ENCODE measurements around the gene DNAJC17.

DNAJC17 gene

DNA sequence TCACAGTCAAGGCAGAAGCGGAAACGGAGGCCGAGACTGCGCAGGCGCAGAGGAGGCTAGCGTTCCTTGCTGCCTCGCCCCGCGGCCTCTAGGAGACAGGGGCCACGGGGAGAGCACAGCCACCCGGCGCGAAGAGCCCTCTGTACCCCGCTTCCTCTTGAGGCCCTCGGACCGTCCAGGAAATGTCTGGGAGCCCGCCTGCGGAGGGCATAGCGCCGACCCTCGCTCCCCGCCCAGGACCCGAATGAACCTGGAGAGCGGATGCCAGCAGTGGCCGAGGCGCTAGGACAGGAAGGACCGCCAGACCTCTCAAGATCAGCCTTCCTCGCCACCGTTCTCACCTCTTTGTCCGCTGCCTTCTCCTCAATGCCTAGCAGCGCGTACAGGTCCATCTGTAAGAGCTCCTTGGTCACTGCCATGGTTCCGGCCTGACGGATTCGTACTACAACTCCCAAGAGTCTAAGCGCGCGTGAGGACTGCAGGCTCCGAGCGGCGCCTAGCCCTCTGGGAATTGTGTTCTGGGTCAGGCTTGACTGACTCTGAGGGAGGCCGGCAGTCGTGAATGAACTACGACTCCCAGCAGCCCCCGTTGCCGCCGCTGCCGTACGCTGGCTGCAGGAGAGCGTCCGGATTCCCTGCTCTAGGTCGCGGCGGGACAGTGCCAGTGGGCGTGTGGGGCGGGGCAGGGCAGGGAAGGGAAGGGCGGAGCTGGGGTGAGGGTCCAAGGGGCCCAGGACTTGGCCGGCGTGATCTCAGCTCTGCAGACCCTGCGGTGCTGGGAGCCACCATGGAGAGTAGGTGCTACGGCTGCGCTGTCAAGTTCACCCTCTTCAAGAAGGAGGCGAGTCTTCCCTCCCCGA lies at the start of gene DNAJC17, which contains the start of gene ZFYVE19:
DNAJC17 (minus strand) TSS at position 446 of the 860 bp plus-strand sequence; CDS start at position 419, 27 bp downstream.
ZFYVE19 (plus strand) TSS at position 62 of the 860 bp plus-strand sequence; CDS start at position 563, 501 bp downstream.
- peak; percentile 90 for DNase-seq (ENCODE audit: low read depth)

GRCh38 chr15:40856746-40857145 lies 49.5 kb upstream of the DNAJC17 start:
- DNase-seq (ENCODE audit: low read depth) = no peak

DNA sequence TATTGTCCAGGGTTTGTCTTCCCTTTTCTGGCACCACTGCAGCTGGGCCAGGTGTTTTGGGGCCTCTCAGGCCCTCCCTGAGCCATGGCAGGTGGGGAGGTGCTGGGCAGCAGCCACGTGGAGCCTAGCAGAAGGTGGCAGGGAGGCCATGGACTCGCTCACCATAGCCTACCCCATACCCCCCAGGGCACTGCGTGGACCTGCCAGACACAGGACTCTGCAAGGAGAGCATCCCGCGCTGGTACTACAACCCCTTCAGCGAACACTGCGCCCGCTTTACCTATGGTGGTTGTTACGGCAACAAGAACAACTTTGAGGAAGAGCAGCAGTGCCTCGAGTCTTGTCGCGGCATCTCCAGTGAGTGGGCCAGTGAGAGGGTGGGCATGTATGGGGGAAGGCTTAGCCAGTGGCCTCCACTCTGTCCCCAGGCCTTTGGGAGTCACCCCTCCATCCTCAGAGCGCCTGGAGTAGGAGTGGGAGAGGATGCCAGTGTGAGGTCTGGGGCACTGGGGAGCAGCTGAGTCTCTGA lies 48.5 kb upstream of the DNAJC17 start:
- DNase-seq (ENCODE audit: low read depth) = no peak

GRCh38 chr15:40854161-40854560 lies 46.9 kb upstream of the DNAJC17 start:
- DNase-seq (ENCODE audit: low read depth) = no peak

DNA sequence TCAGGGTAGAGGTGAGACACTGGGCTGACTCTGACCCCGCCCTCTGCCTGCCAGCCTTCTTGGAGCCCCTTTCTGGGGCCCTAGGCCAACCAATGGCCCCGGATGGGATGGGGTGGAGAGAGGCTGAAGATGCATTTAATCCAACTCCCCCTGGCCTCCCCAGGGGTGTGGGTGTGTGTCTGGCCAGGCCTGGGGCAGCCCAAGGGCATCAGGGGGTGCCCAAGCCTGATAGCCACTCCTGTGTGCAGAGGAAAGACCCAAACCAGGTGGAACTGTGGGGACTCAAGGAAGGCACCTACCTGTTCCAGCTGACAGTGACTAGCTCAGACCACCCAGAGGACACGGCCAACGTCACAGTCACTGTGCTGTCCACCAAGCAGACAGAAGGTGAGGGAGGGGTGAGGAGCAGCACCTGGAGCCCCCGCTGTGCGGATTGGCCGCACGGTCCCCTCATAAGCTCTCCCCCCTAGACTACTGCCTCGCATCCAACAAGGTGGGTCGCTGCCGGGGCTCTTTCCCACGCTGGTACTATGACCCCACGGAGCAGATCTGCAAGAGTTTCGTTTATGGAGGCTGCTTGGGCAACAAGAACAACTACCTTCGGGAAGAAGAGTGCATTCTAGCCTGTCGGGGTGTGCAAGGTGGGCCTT lies 46.1 kb upstream of the DNAJC17 start:
- DNase-seq (ENCODE audit: low read depth) = no peak

- DNase-seq (ENCODE audit: low read depth) = no peak
Observed at GRCh38 chr15:40852529-40852928, 45.3 kb upstream of the DNAJC17 start.

DNA sequence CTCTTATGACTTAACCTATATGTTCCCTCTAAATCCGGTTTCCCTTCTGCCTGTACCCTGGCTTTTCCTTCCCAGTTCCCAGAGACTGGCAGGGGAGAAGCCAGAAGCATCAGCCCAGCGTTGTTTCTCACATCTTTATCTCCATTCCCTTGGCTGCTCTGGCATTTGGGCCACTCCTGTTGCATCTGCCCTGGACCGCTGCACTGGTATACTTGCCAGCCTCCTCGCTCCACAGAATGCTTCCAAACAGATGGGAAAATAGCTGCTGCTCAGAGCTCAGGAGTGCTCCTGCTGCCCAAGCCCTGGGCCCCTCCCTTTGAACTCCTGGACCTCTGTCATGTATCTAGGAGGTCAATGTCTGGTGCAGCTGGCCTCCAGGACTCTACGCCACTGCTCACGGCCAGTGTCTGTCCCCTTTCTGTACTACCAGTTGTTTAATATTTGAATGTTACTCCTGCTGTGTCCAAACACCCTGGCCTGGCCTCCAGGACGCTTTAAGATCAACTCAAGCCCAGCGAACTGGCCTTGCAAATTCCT lies 43.4 kb upstream of the DNAJC17 start:
- no peak for DNase-seq (ENCODE audit: low read depth)

GRCh38 chr15:40847223-40847961 lies 40.1 kb upstream of the DNAJC17 start:
- DNase-seq (ENCODE audit: low read depth) = no peak

- no peak for DNase-seq (ENCODE audit: low read depth)
Observed at GRCh38 chr15:40846841-40847222, 39.6 kb upstream of the DNAJC17 start.

GRCh38 chr15:40845511-40846284 lies 38.4 kb upstream of the DNAJC17 start:
- DNase-seq (ENCODE audit: low read depth) = no peak

DNA sequence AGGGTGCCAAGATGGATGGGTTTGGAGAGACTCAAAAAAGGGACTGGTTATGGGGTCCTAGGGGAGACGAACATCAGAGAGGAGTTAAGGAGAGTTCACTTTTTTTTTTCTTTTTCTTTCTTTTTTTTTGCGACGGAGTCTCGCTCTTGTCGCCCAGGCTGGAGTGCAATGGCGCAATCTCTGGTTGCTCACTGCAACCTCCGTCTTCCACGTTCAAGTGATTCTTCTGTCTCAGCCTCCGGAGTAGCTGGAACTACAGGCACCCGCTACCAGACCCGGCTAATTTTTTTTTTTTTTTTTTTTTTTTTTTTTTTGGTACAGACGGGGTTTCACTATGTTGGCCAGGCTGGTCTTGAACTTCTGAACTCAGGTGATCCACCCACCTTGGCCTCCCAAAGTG lies 37.8 kb upstream of the DNAJC17 start:
- no peak for DNase-seq (ENCODE audit: low read depth)

DNA sequence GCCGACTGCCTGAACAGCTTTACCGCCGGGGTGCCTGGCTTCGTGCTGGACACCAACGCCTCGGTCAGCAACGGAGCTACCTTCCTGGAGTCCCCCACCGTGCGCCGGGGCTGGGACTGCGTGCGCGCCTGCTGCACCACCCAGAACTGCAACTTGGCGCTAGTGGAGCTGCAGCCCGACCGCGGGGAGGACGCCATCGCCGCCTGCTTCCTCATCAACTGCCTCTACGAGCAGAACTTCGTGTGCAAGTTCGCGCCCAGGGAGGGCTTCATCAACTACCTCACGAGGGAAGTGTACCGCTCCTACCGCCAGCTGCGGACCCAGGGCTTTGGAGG lies 37.4 kb upstream of the DNAJC17 start:
- DNase-seq (ENCODE audit: low read depth) = no peak

GRCh38 chr15:40843885-40844695 lies 36.8 kb upstream of the DNAJC17 start, which contains the start of gene SPINT1:
SPINT1 (plus strand) TSS chr15:40844048; CDS start chr15:40844555, 507 bp downstream.
- DNase-seq (ENCODE audit: low read depth) = no peak

DNA sequence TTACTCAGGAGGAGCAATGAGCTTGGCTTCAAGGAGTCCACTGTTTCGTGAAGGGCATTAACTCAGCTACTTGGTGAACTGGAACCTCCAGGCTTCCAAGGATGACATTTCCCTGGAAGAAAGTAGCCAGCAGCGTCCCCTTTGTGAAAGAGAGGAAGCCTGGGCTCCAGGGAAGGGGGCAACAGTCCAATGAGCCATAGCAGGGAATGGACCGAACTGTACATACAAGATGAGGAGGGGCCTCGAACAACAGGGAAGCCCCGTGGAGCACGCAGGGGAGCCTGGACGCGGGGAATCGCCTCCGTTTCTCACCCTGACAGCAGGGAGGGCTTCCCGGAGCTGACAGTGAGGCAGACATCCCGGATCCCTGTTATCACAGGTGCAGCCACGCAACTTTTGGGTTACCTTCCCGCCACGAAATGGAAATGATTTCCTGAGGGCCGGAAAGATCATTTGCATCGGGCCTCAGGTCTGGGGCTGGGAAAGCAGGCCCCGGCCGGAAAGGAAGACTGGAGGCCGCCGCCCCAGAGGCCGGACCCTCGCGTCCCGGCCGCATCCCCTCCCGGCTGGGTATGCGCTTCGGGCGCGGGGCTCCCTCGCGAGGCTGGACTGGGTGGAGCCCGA lies 36.1 kb upstream of the DNAJC17 start:
- no peak for DNase-seq (ENCODE audit: low read depth)

- no peak for DNase-seq (ENCODE audit: low read depth)
Observed at GRCh38 chr15:40841741-40842140, 34.5 kb upstream of the DNAJC17 start.

- DNase-seq (ENCODE audit: low read depth) = peak; percentile 33
Observed at GRCh38 chr15:40838756-40839155, 31.5 kb upstream of the DNAJC17 start.

- no peak for DNase-seq (ENCODE audit: low read depth)
Observed at GRCh38 chr15:40836020-40836419, 28.7 kb upstream of the DNAJC17 start.

DNA sequence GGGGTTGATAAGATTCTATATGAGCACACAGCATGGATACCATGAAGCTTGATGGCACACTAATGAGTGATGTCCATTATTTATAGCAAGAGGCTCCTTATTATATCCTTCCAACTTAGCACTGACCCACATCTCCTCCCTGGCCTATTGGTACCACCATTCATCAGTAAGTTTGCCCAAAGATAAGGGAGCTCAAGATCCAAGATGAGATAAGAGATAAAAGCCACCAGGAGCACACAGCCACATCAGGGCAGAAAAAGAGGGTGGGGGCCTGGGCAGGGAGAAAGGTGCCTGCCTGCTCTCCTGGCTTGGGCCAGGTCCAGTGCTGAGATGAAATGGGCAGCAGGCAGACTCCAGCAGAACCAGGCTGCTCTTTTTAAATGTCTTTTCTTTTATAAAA lies 25.6 kb upstream of the DNAJC17 start:
- no peak for DNase-seq (ENCODE audit: low read depth)

DNA sequence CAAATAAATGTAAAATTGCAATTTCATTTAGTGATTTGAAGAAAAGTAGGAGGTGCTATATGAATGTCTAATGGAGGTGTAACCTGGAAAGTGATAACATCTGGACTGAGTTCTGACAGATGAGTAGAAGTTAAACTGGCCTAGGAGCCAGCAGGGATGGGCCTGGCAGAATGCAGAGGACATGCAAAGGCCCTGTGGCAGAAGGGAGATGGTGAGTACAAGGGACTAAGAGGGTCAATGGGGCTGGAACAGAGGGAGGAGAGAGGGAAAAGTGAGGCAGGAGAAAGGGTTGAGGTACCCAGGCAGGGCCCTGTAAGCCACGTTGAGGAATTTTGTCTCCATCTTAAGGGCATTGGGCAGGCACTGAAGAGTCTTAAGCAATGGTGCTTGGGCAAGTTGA lies 24.6 kb upstream of the DNAJC17 start:
- DNase-seq (ENCODE audit: low read depth) = no peak

DNA sequence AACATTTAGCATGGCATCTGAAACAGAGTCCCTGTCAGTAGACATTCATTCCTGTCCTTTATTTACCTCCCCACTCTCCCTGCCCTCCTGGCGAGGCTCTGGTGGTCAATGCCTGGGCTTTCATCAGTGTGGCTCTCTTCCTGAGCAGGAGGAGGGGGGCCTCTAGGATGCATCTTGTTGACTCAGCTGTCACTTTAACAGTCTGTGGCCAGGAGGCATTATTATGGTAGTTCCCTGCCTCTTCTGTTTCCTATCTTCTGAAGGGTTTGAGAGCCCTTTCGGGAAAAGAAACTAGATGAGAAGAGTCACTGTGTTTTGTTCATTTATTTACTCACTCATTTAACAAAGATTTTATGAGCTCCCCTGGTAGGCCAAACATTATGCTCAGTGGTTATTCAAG lies 23.6 kb upstream of the DNAJC17 start:
- no peak for DNase-seq (ENCODE audit: low read depth)

Measured in GM04503 (cell line).